ENCODE results near the gene FNDC3B. TPM values are rescaled to one million over a fixed set of nuclear protein-coding genes. Genes with fewer than 3 reads are reported as not detected.

FNDC3B gene
- total and polyA plus RNA-seq, 4 donors = 13.3 to 175 (median 100) TPM

GRCh38 chr3:172402892-172403643 lies 363.7 kb downstream of the FNDC3B start:
- TF ChIP-seq, protein P1, sequence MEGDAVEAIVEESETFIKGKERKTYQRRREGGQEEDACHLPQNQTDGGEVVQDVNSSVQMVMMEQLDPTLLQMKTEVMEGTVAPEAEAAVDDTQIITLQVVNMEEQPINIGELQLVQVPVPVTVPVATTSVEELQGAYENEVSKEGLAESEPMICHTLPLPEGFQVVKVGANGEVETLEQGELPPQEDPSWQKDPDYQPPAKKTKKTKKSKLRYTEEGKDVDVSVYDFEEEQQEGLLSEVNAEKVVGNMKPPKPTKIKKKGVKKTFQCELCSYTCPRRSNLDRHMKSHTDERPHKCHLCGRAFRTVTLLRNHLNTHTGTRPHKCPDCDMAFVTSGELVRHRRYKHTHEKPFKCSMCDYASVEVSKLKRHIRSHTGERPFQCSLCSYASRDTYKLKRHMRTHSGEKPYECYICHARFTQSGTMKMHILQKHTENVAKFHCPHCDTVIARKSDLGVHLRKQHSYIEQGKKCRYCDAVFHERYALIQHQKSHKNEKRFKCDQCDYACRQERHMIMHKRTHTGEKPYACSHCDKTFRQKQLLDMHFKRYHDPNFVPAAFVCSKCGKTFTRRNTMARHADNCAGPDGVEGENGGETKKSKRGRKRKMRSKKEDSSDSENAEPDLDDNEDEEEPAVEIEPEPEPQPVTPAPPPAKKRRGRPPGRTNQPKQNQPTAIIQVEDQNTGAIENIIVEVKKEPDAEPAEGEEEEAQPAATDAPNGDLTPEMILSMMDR (IDR thresholded peaks at IDR 0.05; ENCODE audit: control extremely low read depth, extremely low read depth) = no peak
- Histone ChIP-seq H3K27me3 (ENCODE audit: control insufficient read depth in 3 of 3, insufficient read depth in 3 of 3, low read length in 2 of 3) (no peaks in the 10 kb centered on the region), H3K4me1 (ENCODE audit: control insufficient read depth in 5 of 5, insufficient read depth in 5 of 5, low read length in 5 of 5) (no peaks in the 10 kb centered on the region), H3K27ac (ENCODE audit: low read depth in 1 of 2, low read length in 1 of 2) (no peak overlapping the region), H3K4me3 (no peak overlapping the region), H3K9me3 (ENCODE audit: control insufficient read depth in 4 of 4, insufficient read depth in 3 of 4, low read length in 3 of 4) (no peaks in the 10 kb centered on the region), H3K36me3 (ENCODE audit: control insufficient read depth in 4 of 4, insufficient read depth in 4 of 4, low read length in 4 of 4) (peaks cover 0 to 13% (median under 1%) of the 10 kb centered on the region in 4 donors), H3K9ac (ENCODE audit: insufficient read depth in 1 of 2, low read length in 2 of 2) (no peak overlapping the region)
- 91 to 95% methylated on average over 8 of the region's 8 CpGs for WGBS, 2 donors
- ATAC-seq (ENCODE audit: insufficient read depth, low FRiP score) (no peak), DNase-seq (no peak)

GRCh38 chr3:172404237-172404962 lies 365.0 kb downstream of the FNDC3B start:
- Histone ChIP-seq H3K27ac (ENCODE audit: low read depth in 1 of 2, low read length in 1 of 2) (no peak overlapping the region), H3K9ac (ENCODE audit: insufficient read depth in 1 of 2, low read length in 2 of 2) (no peak overlapping the region), H3K4me3 (no peak overlapping the region), H3K9me3 (ENCODE audit: control insufficient read depth in 4 of 4, insufficient read depth in 3 of 4, low read length in 3 of 4) (no peaks in the 10 kb centered on the region), H3K36me3 (ENCODE audit: control insufficient read depth in 4 of 4, insufficient read depth in 4 of 4, low read length in 4 of 4) (peaks cover 0 to 13% (median under 1%) of the 10 kb centered on the region in 4 donors), H3K4me1 (ENCODE audit: control insufficient read depth in 5 of 5, insufficient read depth in 5 of 5, low read length in 5 of 5) (no peaks in the 10 kb centered on the region), H3K27me3 (ENCODE audit: control insufficient read depth in 3 of 3, insufficient read depth in 3 of 3, low read length in 2 of 3) (no peaks in the 10 kb centered on the region)
- DNase-seq = no peak
- TF ChIP-seq, protein P1 (IDR thresholded peaks at IDR 0.05; ENCODE audit: control extremely low read depth, extremely low read depth) = no peak
- WGBS, 2 donors = 60 to 69% methylated on average over 12 of the region's 12 CpGs
- ATAC-seq (ENCODE audit: insufficient read depth, low FRiP score) = no peak

GRCh38 chr3:172405914-172406313 lies 366.5 kb downstream of the FNDC3B start:
- ATAC-seq (ENCODE audit: insufficient read depth, low FRiP score) (no peak), DNase-seq (no peak)
- Histone ChIP-seq H3K4me1 (ENCODE audit: control insufficient read depth in 5 of 5, insufficient read depth in 5 of 5, low read length in 5 of 5) (no peaks in the 10 kb centered on the region), H3K4me3 (no peak overlapping the region), H3K27ac (ENCODE audit: low read depth in 1 of 2, low read length in 1 of 2) (no peak overlapping the region), H3K27me3 (ENCODE audit: control insufficient read depth in 3 of 3, insufficient read depth in 3 of 3, low read length in 2 of 3) (no peaks in the 10 kb centered on the region), H3K9ac (ENCODE audit: insufficient read depth in 1 of 2, low read length in 2 of 2) (no peak overlapping the region), H3K36me3 (ENCODE audit: control insufficient read depth in 4 of 4, insufficient read depth in 4 of 4, low read length in 4 of 4) (peaks cover 0 to 11% (median under 1%) of the 10 kb centered on the region in 4 donors), H3K9me3 (ENCODE audit: control insufficient read depth in 4 of 4, insufficient read depth in 3 of 4, low read length in 3 of 4) (no peaks in the 10 kb centered on the region)
- 86 to 98% methylated on average over 2 of the region's 2 CpGs for WGBS, 2 donors
- TF ChIP-seq, protein P1 (IDR thresholded peaks at IDR 0.05; ENCODE audit: control extremely low read depth, extremely low read depth) = no peak

All from lung (tissue), 12 donors.